Stimulated activated naive CD8-positive, alpha-beta T cell treated with anti-CD3 and anti-CD28 coated beads, Interleukin-15, Interleukin-2, amounts not matched to agents 100 U/mL and 50 U/mL, for 24 hours (primary cell): ENCODE measurements around the gene RMI2.

Source experiments
- ATAC-seq: fragments of 150-1000 bp; cut with Tn5 transposase; one replicate; pipeline ENCODE4 v1.10.0; 2021
- DNase-seq: peaks from one replicate; pipeline ENCODE4 v3.0.0; 2021

Gene RMI2

DNA sequence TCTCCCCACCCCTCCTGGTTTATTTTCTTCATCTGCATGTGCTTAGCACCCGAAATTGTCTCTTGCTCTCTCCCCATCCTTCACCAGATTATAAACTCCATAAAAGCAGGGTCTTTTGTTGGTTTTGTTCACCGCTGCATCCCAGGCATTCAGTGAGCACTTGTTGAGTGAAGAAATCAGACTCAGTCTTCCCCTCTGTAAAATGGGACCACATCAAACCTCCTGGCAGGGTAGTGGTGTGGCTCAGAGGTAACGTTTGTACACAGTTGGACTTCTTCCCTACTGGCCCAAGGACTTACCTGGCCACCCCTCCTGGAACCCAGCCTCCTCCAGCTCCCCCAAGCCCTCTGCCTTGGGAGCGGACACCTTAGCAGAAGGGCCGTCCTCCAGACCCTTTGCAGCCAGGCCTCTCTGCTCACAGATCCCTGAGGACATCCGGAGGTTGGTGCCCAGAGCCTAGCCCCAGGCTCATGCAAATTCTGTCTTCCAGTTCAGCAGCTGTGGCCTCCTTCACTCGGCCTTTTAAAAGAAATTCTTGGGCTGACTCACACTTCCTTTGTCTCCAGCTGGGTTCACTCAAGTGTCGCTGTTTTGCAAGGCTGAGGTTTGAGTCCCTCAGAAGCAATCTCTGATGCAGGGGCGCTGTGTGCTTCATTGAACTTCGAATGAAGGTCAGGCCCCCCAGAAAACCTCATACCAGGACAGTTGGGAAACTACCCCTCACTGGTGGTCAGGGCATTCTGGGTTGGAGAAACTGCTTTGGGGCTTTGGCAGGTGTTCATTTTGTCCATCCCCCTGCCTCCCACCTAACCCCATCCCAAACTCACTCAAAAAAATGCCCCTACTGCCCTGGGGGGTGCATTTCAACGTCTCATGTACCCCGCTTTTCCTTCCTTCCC lies 16.8 kb upstream of the RMI2 start:
- DNase-seq, result peak; percentile 58
- peak; percentile 81 for ATAC-seq

DNA sequence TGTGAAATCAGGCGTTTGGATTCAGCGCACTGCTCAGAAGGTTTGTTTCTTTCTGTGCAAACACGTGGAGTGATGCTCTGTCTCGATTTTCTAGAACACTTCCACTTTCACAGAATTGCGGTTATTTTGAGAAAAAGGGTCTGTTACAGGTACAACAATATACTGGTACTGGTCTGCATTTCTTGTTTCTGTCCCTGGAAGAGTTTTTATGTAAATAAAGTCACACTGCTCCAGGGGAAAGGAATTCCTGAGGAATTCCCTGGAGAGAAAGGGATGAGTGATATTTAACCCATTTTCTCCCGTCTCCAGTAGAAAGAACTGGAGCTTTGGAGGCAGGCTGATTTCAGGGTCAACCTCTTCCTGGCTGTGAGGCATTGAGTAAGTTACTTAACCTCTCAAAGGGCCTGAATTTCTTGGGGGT lies 16.2 kb upstream of the RMI2 start:
- DNase-seq (no peak), ATAC-seq (no peak)

DNA sequence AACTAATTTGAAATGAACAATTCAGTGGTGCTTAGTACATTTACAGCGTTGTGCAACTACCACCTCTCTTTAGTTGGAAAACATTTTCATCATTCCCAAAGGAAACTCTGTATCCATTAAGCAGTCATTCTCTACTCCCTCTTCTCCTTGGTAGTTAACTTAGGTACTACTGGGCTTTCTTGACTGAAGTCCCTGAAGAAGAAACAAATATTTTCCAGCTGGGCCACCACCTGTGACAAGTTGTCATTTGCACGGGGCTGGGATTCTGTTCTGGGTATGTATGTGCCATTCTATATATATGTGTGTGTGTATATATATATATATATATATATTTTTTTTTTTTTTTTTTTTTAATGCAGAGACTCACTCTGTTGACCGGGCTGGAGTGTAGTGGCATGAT lies 15.4 kb upstream of the RMI2 start:
- ATAC-seq (no peak), DNase-seq (no peak)

DNA sequence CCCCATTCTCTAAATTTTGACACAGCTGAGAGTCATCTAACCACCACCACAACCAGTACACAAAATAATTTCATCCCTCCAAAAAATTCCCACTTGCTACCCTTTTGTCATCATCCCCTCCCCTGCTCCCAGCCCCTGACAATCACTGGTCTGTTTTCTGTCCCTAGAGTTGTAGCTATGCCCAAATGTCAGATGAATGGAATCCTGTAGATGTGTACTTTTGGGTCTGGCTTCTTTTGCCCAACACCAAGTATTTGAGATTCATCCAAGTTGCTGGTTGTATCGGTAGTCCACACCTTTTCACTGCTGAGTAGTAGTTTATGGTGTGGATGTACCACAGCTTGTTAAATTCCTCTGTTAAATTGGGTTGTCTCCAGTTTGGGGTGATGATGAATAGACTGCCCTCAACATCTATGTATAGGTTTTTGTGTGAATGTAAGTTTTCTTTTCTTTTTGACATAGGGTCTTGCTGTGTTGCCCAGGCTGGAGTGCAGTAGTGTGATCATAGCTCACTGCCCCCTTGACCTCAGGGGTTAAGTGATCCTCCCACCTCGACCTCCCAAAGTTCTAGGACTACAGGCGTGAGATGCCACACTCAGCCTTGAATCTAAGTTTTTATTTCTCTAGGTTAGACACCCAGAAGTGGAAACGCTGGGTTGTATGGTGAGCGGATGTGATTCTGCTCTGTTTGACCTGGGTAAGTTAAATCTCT lies 14.6 kb upstream of the RMI2 start:
- no peak for ATAC-seq
- DNase-seq, result no peak

DNA sequence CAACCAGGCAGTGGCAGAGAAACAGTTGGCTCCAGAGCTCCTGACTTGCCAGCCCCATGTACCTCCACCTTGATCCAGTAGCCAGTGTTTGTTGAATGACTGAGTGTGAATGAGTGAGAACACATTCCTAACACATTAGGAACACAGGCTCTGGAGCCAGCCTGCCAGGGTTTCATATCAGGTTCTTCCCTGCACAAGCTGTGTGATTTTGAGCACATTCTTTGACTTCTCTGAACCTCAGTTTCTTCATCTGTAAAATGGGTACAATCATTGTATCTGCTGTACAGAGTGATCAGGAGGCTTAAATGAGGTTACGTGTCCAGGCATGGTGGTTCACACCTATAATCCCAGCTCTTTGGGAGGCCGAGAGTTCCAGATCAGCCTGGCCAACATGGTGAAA lies 13.3 kb upstream of the RMI2 start:
- ATAC-seq (no peak), DNase-seq (no peak)

DNA sequence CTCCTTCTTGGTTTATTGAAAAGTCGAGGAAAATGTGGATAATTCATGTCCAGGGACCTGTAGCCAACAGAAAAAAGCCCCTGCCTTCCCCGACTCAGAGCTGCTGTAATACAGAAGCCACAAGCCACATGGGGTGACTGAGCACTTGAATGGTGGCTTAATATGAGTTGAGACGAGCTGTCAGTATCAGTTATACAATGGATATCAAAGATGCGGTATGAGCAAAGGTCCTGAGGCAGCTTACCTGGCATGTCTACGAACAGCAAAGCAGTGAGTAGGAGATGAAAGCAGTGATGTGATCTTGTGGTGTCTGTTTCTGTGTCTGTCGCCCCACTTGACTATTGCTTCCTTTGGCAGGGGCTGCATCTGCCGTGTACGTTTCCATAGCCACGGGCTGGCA lies 12.2 kb upstream of the RMI2 start:
- ATAC-seq, result no peak
- DNase-seq, result no peak

DNA sequence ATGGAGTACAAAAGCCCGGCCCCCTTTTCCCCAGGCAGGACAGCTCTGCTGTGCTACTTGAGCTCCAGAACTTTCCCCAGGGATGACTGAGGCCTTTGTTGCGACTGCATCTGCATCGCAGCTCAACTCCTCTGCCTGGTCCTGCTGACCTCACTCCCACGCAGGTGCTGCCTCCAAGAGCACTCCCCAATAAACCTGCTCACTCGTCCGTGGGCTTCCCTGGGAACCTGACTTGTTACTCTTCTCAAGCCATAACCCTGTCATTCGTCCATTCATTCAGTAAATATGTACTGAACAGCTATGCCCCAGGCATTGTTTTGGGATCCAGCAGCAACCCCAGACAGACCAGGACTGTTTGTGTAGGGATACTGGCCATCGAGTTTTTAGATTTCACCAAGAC lies 11.6 kb upstream of the RMI2 start:
- DNase-seq, result no peak
- ATAC-seq, result no peak

DNA sequence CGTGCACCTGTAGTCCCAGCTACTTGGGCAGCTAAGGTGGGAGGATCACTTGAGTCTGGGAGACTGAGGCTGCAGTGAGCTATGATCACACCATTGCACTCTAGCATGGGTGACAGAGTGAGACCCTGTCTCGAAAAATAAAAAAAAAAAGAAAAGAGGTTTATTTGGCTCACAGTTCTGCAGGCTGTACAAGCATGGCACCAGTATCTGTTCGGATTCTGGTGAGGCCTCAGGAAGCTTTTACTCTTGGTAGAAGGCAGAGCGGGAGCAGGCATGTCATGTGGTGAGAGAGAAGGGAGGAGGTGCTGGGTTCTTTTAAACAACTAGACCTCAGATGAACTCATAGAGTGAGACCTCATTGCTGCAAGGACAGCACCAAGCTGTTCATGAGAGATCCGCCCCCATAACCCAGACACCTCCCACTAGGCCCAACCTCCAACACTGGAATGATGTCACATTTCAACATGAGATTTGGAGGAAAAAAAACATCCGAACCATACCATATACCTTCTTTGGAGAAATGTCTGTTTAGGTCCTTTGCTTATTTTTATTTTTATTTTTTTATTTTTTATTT lies 10.3 kb upstream of the RMI2 start:
- no peak for DNase-seq
- ATAC-seq, result no peak

DNA sequence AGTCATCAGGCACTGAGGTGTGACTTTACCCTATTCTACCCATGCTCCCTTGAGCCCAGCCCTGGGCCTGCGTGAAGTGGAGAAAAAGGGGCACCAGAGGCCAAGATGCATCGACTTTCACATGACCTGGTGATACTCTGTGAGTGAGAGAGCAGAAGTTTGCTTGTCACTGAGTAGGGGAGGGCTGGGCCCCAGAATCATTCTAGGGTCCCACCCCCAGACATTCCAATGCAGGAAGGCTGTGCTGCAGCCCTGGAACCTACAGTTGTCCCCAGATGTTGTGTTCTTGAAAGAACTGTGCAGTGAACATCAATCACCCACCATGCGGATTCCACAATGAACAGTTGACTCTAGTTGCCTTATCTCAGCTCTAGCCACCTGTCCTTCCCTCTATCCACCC lies 6.2 kb upstream of the RMI2 start:
- no peak for DNase-seq
- ATAC-seq, result no peak

DNA sequence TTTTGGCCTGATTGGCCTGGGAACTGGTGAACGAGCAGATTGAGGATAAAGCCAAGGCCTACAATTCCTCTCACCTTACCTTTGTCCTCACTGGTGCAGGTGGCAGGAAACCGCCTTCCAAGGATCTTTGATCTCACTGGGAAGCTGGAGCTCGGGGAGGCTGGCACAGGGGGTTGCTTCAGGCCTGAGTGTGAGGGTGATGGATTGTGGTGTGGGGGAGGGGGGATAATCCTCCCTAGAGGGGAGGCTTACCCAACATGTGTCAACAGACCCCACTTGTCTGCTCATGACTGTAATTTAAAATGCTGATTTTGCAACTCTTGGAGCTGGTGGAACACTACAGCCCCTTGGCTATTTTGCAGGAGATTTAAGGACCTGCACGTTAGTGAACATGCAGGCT lies 4.5 kb upstream of the RMI2 start:
- no peak for DNase-seq
- ATAC-seq, result no peak

DNA sequence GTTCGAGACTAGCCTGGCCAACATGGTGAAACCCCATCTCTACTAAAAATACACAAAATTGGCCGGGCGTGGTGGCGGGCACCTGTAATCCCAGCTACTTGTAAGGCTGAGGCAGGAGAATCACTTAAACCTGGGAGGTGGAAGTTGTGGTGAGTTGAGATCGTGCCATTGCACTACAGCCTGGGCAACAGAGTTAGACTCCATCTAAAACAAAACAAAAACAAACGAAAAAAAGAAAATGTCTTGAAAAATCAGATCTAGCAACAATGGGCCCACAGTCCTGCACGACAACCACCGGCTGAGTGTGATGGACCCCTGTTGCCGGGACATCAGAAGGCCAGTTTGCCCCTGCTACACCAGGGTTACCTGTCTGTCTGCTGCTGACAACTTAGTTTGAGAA lies 3.9 kb upstream of the RMI2 start:
- DNase-seq (no peak), ATAC-seq (no peak)

DNA sequence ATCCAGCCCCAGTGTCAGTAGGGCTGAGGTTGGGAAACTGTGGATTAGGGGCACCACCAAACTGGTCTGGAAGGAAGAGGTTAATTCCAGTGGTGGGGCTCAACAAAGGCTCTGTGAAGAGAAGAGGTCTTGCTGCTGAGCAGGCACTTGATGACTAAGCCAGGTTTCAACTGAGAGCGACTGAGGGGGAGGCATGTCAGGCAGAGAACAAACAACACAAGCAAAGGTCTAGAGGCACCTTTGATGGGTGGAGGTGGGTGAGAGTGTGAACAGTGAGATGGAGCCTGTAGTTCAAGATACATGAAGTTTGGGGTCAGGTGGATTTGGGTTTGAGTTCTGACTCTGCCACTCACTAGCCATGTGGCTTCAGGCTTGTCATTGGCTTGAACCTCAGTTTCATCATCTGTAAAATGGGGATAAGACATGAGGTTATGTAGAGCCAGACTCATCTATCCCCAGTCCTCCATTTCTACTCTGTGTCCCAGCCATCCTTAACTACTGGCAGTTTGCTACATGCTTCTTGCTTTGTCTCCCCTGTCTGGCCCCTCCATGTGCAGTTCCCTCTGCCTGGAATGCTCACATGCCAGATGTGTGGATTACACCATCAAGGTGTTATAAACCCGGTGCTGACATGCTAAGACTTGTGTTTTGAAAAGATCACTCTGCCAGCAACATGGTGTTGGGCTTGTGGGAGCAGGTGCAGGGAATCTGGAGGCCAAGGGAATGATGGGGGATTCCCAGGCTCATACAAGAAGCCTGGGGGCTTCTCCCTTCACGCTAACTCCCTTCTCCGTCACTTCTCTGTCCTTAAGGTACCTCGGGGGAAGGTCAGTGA lies 3.0 kb upstream of the RMI2 start:
- ATAC-seq (peak; percentile 47), DNase-seq (peak; percentile 30)

DNA sequence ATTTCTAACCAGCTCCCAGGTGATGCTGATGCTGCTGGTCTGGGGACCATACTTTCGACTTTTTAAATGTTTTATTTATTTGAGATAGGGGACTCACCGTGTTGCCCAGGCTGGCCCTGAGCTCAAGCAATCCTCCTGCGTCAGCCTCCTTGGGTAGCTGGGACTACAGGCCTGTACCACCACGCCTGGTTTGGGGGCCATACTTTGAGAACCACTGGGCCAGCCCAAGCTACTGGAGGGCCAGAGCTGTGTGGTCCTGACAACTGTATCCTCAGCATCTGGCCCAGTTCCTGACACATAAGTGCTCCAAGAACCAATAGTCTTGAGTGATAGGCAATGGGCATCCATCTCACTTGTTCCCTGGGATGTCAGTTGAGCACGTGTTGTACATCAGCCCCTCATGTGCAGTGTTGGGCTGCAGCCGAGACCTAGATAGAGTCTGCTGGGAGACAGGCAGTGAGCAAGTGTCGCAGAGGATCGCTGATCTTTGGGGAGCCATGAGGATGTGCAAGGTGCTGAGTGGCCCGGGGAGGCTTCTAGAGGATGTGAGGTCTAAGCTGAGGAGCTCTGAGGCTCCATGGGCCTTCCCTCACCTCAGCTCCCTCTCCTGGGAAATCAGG lies 1.6 kb downstream of the RMI2 start:
- DNase-seq, result no peak
- ATAC-seq, result no peak

DNA sequence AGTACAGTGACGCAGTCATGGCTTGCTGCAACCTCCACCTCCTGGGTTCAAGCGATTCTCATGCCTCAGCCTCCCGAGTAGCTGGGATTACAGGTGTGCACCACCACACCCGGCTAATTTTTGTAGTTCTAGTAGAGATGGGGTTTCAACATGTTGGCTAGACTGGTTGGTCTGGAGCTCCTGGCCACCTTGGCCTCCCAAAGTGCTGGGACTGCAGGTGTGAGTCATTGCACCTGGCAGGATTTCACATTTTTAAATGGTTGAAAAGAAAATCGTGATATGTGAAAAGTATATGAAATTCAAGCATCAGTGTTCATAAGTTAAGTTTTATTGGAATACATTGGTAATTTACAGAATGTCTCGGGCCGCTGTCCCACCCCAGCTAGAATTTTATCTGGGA lies 2.6 kb downstream of the RMI2 start:
- no peak for DNase-seq
- ATAC-seq, result no peak

DNA sequence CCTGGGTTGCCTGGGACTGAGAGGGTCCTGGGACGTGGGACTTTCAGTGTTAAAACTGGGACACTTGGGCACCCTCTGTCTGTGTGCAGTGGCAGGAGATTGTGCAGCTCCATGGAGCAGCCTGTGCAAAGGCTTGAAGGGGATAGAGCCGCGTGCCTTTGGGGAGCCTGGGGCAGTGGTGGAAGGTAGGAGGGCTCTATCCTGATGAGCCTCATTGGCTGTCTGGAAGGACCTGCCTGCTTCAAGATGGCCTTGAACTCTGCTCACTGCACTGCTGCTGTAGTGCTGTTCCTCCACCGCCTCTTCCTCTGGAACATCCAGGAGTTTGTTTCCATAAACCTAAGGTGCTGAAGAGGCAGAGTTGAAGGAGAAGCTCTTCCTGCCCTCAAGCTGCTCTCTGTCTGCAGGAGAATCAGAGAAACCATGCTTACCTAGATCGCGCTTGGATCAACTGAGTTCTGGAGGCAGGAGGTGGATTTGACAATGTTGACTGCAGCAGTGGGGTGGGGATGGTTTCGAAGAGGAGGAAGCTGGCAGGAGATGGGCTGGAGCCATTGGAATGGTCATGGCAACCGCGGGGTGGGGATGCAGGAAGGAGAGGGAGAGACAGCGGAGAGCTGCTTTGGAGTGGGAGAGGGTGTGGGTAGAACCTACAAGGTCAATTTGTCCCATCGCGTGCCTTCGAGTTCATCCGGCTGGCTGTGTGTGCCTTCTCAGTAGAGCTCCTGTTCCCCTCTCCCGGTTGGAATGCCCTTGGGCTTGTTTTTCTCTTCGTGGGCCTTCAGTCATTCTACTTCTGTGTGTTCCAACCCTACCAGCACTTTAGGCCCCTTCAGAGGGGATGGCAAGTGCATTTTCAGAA lies 3.7 kb downstream of the RMI2 start:
- ATAC-seq (no peak), DNase-seq (no peak)

DNA sequence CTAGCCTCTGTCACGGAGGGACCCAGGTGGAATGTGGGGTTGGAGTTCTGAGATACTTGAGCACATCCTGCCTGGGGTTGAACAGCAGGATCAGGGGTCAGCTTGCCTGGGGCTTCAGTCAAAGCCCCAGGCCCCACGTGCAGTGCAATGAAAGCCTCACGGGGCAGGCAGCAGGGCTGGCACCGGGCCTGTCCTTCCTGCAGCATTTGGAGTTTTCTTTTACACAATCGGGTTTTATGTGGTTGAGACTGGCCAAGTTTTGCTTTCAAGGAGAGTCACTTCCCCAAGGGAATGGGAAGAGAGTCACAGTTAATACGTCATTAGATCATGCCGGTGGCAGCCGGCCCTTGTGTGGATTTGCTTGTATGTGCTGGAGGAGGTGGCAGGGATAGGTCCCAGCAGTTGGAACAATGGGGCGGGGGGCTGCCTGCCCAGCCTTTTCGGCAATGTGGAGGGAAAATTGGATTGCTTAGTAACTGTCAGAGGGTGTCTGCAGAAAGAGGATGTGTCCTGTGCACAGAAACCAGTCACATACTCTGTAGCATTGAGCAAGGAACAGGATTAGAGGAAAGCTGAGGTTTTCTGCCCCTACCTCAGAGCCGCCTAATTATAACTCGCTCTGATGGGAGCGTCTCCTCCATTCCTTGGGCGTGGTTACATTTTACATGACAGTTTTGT lies 4.5 kb downstream of the RMI2 start:
- DNase-seq (no peak), ATAC-seq (no peak)

DNA sequence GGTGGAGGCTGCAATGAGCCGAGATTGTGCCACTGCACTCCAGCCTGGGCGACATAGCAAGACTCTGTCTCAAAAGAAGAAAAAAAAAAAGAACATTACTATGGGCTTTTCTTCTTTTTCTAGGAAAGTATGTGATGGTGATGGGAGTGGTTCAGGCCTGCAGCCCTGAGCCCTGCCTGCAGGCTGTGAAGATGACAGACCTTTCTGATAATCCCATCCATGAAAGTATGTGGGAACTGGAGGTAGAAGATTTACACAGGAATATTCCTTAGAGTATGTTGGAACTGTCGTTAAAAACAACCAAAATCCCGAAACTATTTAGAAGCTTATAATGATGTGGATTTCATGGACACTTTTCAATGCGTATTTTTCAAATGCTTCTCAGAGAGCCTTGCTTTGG lies 5.3 kb downstream of the RMI2 start:
- no peak for ATAC-seq
- DNase-seq, result no peak

DNA sequence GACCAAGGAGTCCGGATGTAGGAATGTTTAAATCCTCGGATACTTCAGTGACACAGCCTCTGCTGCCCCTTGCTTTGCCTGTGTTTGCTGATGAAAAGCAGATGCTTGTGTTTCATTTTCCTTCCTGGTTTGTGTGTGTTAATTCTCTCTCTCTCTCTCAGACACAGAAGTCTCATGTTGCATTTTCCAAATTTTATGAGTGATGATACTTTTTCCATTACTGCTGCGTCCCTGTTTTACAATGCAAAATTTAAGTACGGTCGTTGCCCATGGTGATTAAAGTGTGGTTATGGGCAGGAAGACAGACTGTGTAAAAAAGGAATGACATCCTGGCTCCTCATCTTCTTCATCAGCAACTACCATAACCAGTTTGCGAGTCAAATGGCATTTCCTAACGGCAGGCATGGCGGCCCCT lies 5.7 kb downstream of the RMI2 start:
- ATAC-seq (no peak), DNase-seq (no peak)

DNA sequence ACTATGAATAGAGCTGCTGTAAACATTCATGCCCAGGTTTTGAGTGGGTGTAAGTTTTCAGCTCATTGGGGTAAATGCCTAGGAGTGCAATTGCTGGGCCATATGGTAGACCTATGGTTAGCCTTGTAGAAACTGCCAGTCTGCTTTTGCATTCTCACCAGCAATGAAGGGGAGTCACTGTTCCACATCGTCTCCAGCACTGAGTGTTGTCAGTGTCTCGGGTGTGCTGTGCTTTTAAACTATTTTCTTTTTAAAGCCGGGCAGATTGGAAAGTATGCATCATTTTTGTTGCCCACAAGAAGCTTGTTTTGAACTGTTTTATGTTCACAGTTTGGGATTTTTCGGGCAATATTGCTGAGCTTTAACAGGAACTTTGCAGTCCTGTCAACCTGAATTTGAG lies 7.9 kb downstream of the RMI2 start:
- DNase-seq (no peak), ATAC-seq (no peak)

DNA sequence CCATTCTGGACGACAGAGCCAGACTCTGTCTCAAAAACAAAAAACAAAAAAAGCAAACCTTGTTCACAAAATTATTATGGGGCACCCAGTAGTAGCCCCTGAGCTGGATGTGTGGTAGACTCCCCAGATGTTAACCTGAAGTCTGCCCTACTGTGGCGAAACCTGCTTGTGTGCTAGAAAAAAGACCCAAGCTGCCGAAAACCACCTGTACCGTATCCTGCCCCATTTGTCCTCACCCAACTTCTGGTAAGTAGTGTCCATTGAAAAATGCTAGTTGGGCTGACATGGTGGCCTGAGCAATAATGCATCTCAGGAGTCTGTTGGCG lies 9.1 kb downstream of the RMI2 start:
- DNase-seq (no peak), ATAC-seq (peak; percentile 3)
